ENCODE measurements around the gene MEF2A.

Gene MEF2A

GRCh38 chr15:99764522-99764921, 198.7 kb downstream of the MEF2A start:
- no peaks in the 10 kb centered on the region for H3K27me3 ChIP-seq (ENCODE audit: insufficient read depth, insufficient read length)
- H3K9me3 ChIP-seq (ENCODE audit: insufficient read depth, low read length): no peaks in the 10 kb centered on the region
- no peaks in the 10 kb centered on the region for H3K4me1 ChIP-seq (ENCODE audit: insufficient read depth, insufficient read length)
- no peak for TF ChIP-seq YY1 (IDR thresholded peaks at IDR 0.05; ENCODE audit: insufficient read depth, insufficient read length)
- no peak for TF ChIP-seq ZNF274 (IDR thresholded peaks at IDR 0.05; ENCODE audit: low read depth, low read length)
- TF ChIP-seq SUZ12 (IDR thresholded peaks at IDR 0.05; ENCODE audit: extremely low read depth, insufficient read depth, insufficient read length): no peak
- H3K4me3 ChIP-seq (ENCODE audit: insufficient read length, low read depth): no peak overlapping the region
- no peak for DNase-seq (ENCODE audit: low read depth, low spot score)
- H3K36me3 ChIP-seq (ENCODE audit: insufficient read depth, insufficient read length, low read length): no peaks in the 10 kb centered on the region
- no peak overlapping the region for H3K9ac ChIP-seq (ENCODE audit: insufficient read length, low read depth)

Measured in NT2/D1 (cell line).